ENCODE results near the gene RALB.

DNA sequence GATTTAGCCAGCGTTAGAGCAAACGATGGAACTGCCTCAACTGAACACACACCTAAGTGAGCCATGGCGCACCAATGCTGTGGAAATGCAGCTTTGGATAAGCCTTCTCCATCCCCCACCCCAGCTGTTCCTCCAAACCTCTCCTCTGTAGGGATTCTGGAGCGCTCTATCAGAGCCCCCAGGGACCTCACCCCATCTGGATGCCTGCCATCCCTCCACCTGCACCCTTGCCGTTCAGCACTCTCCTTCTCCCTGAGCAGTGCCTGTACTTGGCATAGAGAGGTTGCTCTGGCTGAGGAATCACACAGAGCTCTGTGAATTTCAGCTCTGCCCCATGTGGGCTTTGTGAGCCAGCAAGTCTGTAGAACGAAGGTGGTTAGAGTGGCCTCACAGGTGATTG, 50.5 kb downstream of the RALB start:
- TF ChIP-seq EP300 (IDR thresholded peaks at IDR 0.05) (no peak), POLR2A (IDR thresholded peaks at IDR 0.05) (no peak)

All from upper lobe of left lung (tissue), 4 donors.